IMR-90 (cell line): ENCODE results near the gene ADGRG6. TPM values are rescaled to one million over a fixed set of nuclear protein-coding genes. Genes with fewer than 3 reads are reported as not detected.

Experiments used
- ATAC-seq: fragments of 200-7000 bp; cut with Tn5 transposase; 2 replicates; pipeline ENCODE4 v1.9.1; 2020; ENCODE audit warnings: low read depth, mild to moderate bottlenecking, moderate library complexity
- BruUV-seq: library from RNA; stranded (reverse); fragments of 400-500 nt; replicated peaks from 2 replicates; lab custom pipeline; 2021; lab: Mats Ljungman, UMichigan
- CTCF ChIA-PET: fragments of 300-600 bp; formaldehyde crosslinking; extraction: SDS; loops from one replicate; lab custom pipeline; 2021; ENCODE audit warnings: antibody characterized with exemption; lab: Yijun Ruan, JAX
- POLR2A ChIA-PET: fragments of 300-600 bp; sonication (Branson Sonifier 250); formaldehyde crosslinking; loops from one replicate; lab custom pipeline; 2022; ENCODE audit warnings: antibody characterized with exemption; ENCODE audit not compliant: unreplicated experiment; lab: Charles Lee
- DNase-seq: peaks from one replicate; pipeline ENCODE4 v3.0.0; 2013
- H2AFZ ChIP-seq: replicated peaks from 2 replicates; pipeline ENCODE3; 2013; ENCODE audit warnings: low read length, mild to moderate bottlenecking; ENCODE audit not compliant: poor library complexity
- H2AK5ac ChIP-seq: 2 replicates; pipeline ENCODE4 v1.6.1; 2013; ENCODE audit warnings: low read depth, low read length, inconsistent platforms
- H2AK9ac ChIP-seq: replicated peaks from 2 replicates; pipeline ENCODE3; 2013; ENCODE audit warnings: mild to moderate bottlenecking, low read depth, low read length, moderate library complexity; ENCODE audit not compliant: poor library complexity
- H2BK120ac ChIP-seq: 2 replicates; pipeline ENCODE4 v1.6.1; 2013; ENCODE audit warnings: low read depth, low read length, inconsistent platforms
- H2BK15ac ChIP-seq: 3 replicates; pipeline ENCODE4 v1.6.1; 2013; ENCODE audit warnings: low read depth, low read length, inconsistent platforms
- H2BK20ac ChIP-seq: 2 replicates; pipeline ENCODE4 v1.6.1; 2013; ENCODE audit warnings: low read depth, mild to moderate bottlenecking, inconsistent platforms, low read length, moderate library complexity
- H2BK5ac ChIP-seq: 2 replicates; pipeline ENCODE4 v1.6.1; 2013; ENCODE audit warnings: mild to moderate bottlenecking, low read depth, low read length, inconsistent platforms; ENCODE audit not compliant: poor library complexity, severe bottlenecking
- H3K14ac ChIP-seq: replicated peaks from 2 replicates; pipeline ENCODE4 v1.6.1; 2013; ENCODE audit warnings: low read depth, low read length, inconsistent platforms
- H3K18ac ChIP-seq: 2 replicates; pipeline ENCODE4 v1.6.1; 2013; ENCODE audit warnings: low read depth, low read length, control low read depth
- H3K23ac ChIP-seq: 2 replicates; pipeline ENCODE4 v1.6.1; 2013; ENCODE audit warnings: low read depth, low read length, inconsistent platforms
- H3K27ac ChIP-seq: 2 replicates; pipeline ENCODE4 v1.5.1; 2013; ENCODE audit warnings: mild to moderate bottlenecking, control low read depth, low read length; ENCODE audit not compliant: insufficient read depth
- H3K27me3 ChIP-seq: 2 replicates; pipeline ENCODE4 v1.6.1; 2013; ENCODE audit warnings: low read length; ENCODE audit not compliant: control insufficient read depth, insufficient read depth
- H3K36me3 ChIP-seq: 2 replicates; pipeline ENCODE4 v1.6.1; 2013; ENCODE audit warnings: low read length, mixed read lengths; ENCODE audit not compliant: control insufficient read depth, insufficient read depth
- H3K4ac ChIP-seq: 2 replicates; pipeline ENCODE4 v1.6.1; 2013; ENCODE audit warnings: low read depth, low read length, inconsistent platforms
- H3K4me1 ChIP-seq: 2 replicates; pipeline ENCODE4 v1.6.1; 2013; ENCODE audit warnings: low read length, mixed read lengths; ENCODE audit not compliant: control insufficient read depth, insufficient read depth
- H3K4me2 ChIP-seq: 2 replicates; pipeline ENCODE4 v1.6.1; 2013; ENCODE audit warnings: low read depth, mild to moderate bottlenecking, control low read depth, low read length, moderate library complexity
- H3K4me3 ChIP-seq: 2 replicates; pipeline ENCODE4 v1.5.1; 2013; ENCODE audit warnings: low read depth, mild to moderate bottlenecking, control low read depth, low read length, moderate library complexity; ENCODE audit not compliant: insufficient read depth
- H3K56ac ChIP-seq: 2 replicates; pipeline ENCODE4 v1.6.1; 2013; ENCODE audit warnings: low read length, inconsistent platforms; ENCODE audit not compliant: insufficient read depth; ENCODE audit errors: extremely low read depth
- H3K79me1 ChIP-seq, 2 experiments: 2 replicates each; pipeline ENCODE4 v1.6.1; 2013; ENCODE audit warnings: low read length in 2 of 2, inconsistent platforms in 1 of 2, low read depth in 1 of 2
- H3K9ac ChIP-seq: 2 replicates; pipeline ENCODE4 v1.6.1; 2013; ENCODE audit warnings: low read depth, low read length, control low read depth
- H3K9me1 ChIP-seq: 2 replicates; pipeline ENCODE4 v1.6.1; 2013; ENCODE audit warnings: low read length, inconsistent platforms; ENCODE audit not compliant: insufficient read depth
- H3K9me3 ChIP-seq: 2 replicates; pipeline ENCODE4 v1.6.1; 2013; ENCODE audit warnings: low read length; ENCODE audit not compliant: control insufficient read depth, insufficient read depth
- H4K20me1 ChIP-seq: 2 replicates; pipeline ENCODE4 v1.6.1; 2013; ENCODE audit warnings: low read length, inconsistent platforms; ENCODE audit not compliant: insufficient read depth
- H4K5ac ChIP-seq: 2 replicates; pipeline ENCODE4 v1.6.1; 2013; ENCODE audit warnings: mild to moderate bottlenecking, low read depth, low read length, control low read depth
- H4K8ac ChIP-seq, 2 experiments: 2 replicates each; pipeline ENCODE4 v1.6.1; 2013; ENCODE audit warnings: low read depth in 2 of 2, low read length in 2 of 2, control low read depth in 1 of 2, inconsistent platforms in 1 of 2
- H4K91ac ChIP-seq: 2 replicates; pipeline ENCODE4 v1.6.1; 2013; ENCODE audit warnings: low read depth, low read length, inconsistent platforms; ENCODE audit not compliant: insufficient read depth
- BHLHE40 ChIP-seq: fragments of 150-350 bp; IDR thresholded peaks from 2 replicates; pipeline ENCODE4 v1.6.1; 2016; ENCODE audit warnings: mild to moderate bottlenecking, low read depth, low read length
- CEBPB ChIP-seq: IDR thresholded peaks from 2 replicates; pipeline ENCODE4 v1.6.1; 2012; ENCODE audit warnings: low read depth, low read length, improper control_type of control experiment
- CHD1 ChIP-seq: IDR thresholded peaks from 2 replicates; pipeline ENCODE4 v1.6.1; 2012; ENCODE audit warnings: low read depth, low read length, improper control_type of control experiment
- CTCF ChIP-seq: conservative IDR thresholded peaks from 2 replicates; pipeline ENCODE4 v1.5.1; 2012; ENCODE audit warnings: mild to moderate bottlenecking, low read depth, low read length, improper control_type of control experiment
- ELK1 ChIP-seq: fragments of 150-350 bp; IDR thresholded peaks from 2 replicates; pipeline ENCODE4 v1.6.1; 2016; ENCODE audit warnings: low read depth, mild to moderate bottlenecking, low read length, moderate library complexity, borderline replicate concordance
- FOS ChIP-seq: fragments of 150-350 bp; IDR thresholded peaks from 2 replicates; pipeline ENCODE4 v1.6.1; 2016; ENCODE audit warnings: low read depth, low read length
- MAFK ChIP-seq: IDR thresholded peaks from 2 replicates; pipeline ENCODE4 v1.6.1; 2012; ENCODE audit warnings: low read depth, low read length, improper control_type of control experiment
- MAZ ChIP-seq: IDR thresholded peaks from 2 replicates; pipeline ENCODE4 v1.6.1; 2012; ENCODE audit warnings: low read depth, mild to moderate bottlenecking, low read length, improper control_type of control experiment, moderate library complexity, borderline replicate concordance
- MXI1 ChIP-seq: IDR thresholded peaks from 2 replicates; pipeline ENCODE4 v1.6.1; 2012; ENCODE audit warnings: low read depth, mild to moderate bottlenecking, low read length, moderate library complexity, borderline replicate concordance
- NFE2L2 ChIP-seq: fragments of 150-350 bp; IDR thresholded peaks from 2 replicates; pipeline ENCODE4 v1.6.1; 2016; ENCODE audit warnings: low read depth, mild to moderate bottlenecking, low read length
- POLR2A ChIP-seq: IDR thresholded peaks from 2 replicates; pipeline ENCODE4 v1.6.1; 2012; ENCODE audit warnings: mild to moderate bottlenecking, low read depth, low read length
- RAD21 ChIP-seq: IDR thresholded peaks from 2 replicates; pipeline ENCODE4 v1.6.1; 2012; ENCODE audit warnings: low read length, improper control_type of control experiment
- RCOR1 ChIP-seq: IDR thresholded peaks from 2 replicates; pipeline ENCODE4 v1.6.1; 2012; ENCODE audit warnings: mild to moderate bottlenecking, low read length, improper control_type of control experiment; ENCODE audit not compliant: insufficient replicate concordance
- RFX5 ChIP-seq: IDR thresholded peaks from 2 replicates; pipeline ENCODE4 v1.8.0; 2012; ENCODE audit warnings: low read depth, mild to moderate bottlenecking, low read length, moderate library complexity
- SMC3 ChIP-seq: fragments of 150-350 bp; IDR thresholded peaks from 2 replicates; pipeline ENCODE4 v1.6.1; 2016; ENCODE audit warnings: low read depth, mild to moderate bottlenecking, antibody characterized with exemption, low read length, moderate library complexity
- USF2 ChIP-seq: fragments of 150-350 bp; IDR thresholded peaks from 2 replicates; pipeline ENCODE4 v1.6.1; 2017; ENCODE audit warnings: mild to moderate bottlenecking, antibody characterized with exemption, low read length, low read depth
- WGBS, 2 experiments: methylation state at CpG; one replicate each; pipeline versions ENCODE4 v1.1.5 to v1.1.7; 2013; ENCODE audit warnings: missing lambda C conversion rate in 2 of 2; ENCODE audit not compliant: insufficient read length in 1 of 2; ENCODE audit errors: extremely low coverage in 2 of 2; 5-methylcytosine and 5-hydroxymethylcytosine counted together
- dilution Hi-C: fragments of 300-500 bp; cut with HindIII; formaldehyde crosslinking; loops from one replicate; pipeline ENCODE4 v1.14.3; 2018; ENCODE audit warnings: low sequenced_read_pairs; ENCODE audit not compliant: unreplicated experiment
- in situ Hi-C: fragments of 300-500 bp; cut with MboI; formaldehyde crosslinking; loops from 3 replicates; pipeline ENCODE4 v1.14.3; 2019; ENCODE audit warnings: low sequenced_read_pairs, inconsistent platforms, mixed read lengths
- intact Hi-C: fragments of 100-400 bp; cut with micrococcal nuclease; formaldehyde crosslinking; loops from 2 replicates; pipeline ENCODE4 v1.10.0; 2022
- polyA plus RNA-seq, 3 experiments: library from polyadenylated mRNA; depleted of rRNA; stranded (reverse); fragments of >200 nt; gene quantifications; 2 replicates each; pipeline ENCODE4 v1.2.3, GENCODE V29; 2012; ENCODE audit warnings: low replicate concordance in 1 of 3
- total RNA-seq: library from RNA; depleted of rRNA; stranded (reverse); fragments of >200 nt; gene quantifications from 2 replicates; pipeline ENCODE4 v1.2.3, GENCODE V29; 2012

The ADGRG6 gene
- total and polyA plus RNA-seq, 2 of the 4 experiments (the other 2 are of a cell fraction) = 10.0 to 20.3 TPM

- intact Hi-C loops (no loop called here), dilution Hi-C loops (no loop called here), in situ Hi-C loops (no loop called here)
- Histone ChIP-seq H2BK5ac (no peak overlapping the region), H3K14ac (no peak overlapping the region), H3K9me3 (no peaks in the 10 kb centered on the region), H3K4me3 (no peak overlapping the region), H3K36me3 (no peaks in the 10 kb centered on the region; the same call in 1 of the 2 replicates), H2BK120ac (no peak overlapping the region), H2AK5ac (no peak overlapping the region), H4K5ac (no peak overlapping the region), H4K20me1 (no peaks in the 10 kb centered on the region), H3K79me1 (no peaks in the 10 kb centered on the region), H3K23ac (no peak overlapping the region), H4K8ac (no peak overlapping the region), H2BK15ac (no peak overlapping the region), H3K4me2 (no peak overlapping the region), H3K9me1 (0 out of 2 replicates have a peak, but pooled peaks cover 4% of the 10 kb centered on the region), H3K4me1 (peaks cover 3% of the 10 kb centered on the region; the same call in 1 of the 2 replicates), H3K9ac (no peak overlapping the region), H2AK9ac (no peak overlapping the region), H3K18ac (no peak overlapping the region), H2AFZ (no peak overlapping the region), H3K4ac (no peak overlapping the region), H3K56ac (no peak overlapping the region), H3K27me3 (no peaks in the 10 kb centered on the region), H3K27ac (no peak overlapping the region), H2BK20ac (no peak overlapping the region), H4K91ac (no peak overlapping the region)
- ChIA-PET POLR2A (no interaction called here), CTCF (no interaction called here)
- DNase-seq = no peak
- WGBS, 2 experiments = no CpG with 5 or more reads among the region's 1 CpG
- no peak for ATAC-seq
- no TSS peak for BruUV-seq
- no peak for TF ChIP-seq CEBPB
- no peak for TF ChIP-seq USF2
- TF ChIP-seq SMC3 = no peak
- TF ChIP-seq CHD1 = no peak
- no peak for TF ChIP-seq POLR2A
- no peak for TF ChIP-seq MAZ
- TF ChIP-seq MXI1 = no peak
- no peak for TF ChIP-seq ELK1
- no peak for TF ChIP-seq BHLHE40
- no peak for TF ChIP-seq MAFK
- TF ChIP-seq FOS = no peak
- TF ChIP-seq RFX5 = no peak
- no peak for TF ChIP-seq NFE2L2
- no peak for TF ChIP-seq CTCF
- no peak for TF ChIP-seq RAD21
- TF ChIP-seq RCOR1 = no peak
Observed at GRCh38 chr6:142401838-142402237, 100.0 kb downstream of the ADGRG6 start.
